HL-60/S4 treated with phorbol 12-myristate 13-acetate at 8.2 ng/mL for 4 days and 3 days (cell line): Measurements from ENCODE around the gene ADCK2.
"Not testable (repeated sequence)": the region's sequence is repeated elsewhere in the genome, so short reads cannot be mapped to it uniquely, and the experiment has no call there.

Experiments used
- in situ Hi-C: fragments of 300-500 bp; cut with MboI; formaldehyde crosslinking; loops from 2 replicates; pipeline ENCODE4 v1.15.0; 2022; ENCODE audit warnings: low sequenced_read_pairs

Gene ADCK2

DNA sequence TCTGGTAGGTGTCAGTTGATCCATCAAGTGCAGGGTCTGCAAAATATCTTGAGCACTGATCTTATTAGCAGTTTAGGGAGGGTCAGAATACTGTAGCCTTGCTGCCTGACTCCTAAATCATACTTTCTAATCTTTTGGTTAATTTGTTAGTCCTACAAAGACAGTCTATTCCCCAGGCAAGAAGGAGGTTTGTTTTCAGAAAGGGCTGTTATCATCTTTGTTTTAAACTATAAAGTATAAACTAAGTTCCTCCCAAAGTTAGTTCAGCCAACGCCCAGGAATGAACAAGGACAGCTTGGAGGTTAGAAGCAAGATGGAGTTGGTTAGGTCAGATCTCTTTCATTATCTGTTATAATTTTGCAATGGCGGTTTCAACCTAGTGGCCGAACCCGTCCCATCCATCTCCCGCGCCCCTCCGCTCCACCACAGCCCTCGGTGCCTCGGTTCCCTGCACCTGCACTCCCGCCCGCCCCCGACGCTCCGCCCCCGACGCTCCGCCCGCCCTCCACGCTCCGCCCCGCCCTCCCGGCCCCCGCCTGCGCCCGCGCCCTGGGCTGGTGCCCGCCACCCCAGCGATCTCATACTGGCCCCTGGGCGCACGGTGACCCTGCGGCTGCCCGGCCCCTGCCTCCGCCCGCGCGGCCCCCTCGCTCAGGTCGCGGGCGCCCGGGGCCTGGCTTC lies at the start of gene ADCK2:
ADCK2 (plus strand) TSS at position 564 of the 681 bp plus-strand sequence. CDS start 386 bp downstream, outside the sequence.
- in situ Hi-C loops = no loop called here

DNA sequence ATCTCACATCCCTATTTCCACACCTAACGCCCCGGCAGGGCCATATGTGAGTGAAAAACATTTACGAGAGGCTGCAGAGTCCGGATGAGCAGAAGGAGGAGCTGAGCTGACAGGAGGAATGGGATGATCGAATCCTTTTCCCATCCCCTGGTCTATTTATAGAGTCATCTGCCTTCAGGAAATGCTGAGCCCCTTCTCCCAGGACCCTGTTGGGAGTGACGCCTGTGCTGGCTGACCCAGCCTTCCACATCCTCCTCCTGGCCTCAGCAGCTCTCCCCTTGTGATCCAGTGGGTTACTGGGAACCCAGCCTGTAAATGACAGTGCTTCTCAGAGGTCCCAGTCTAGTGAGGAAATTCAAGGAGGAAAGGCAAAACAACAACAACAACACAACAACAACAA lies 48.8 kb upstream of the ADCK2 start:
- in situ Hi-C loops = no loop called here

- in situ Hi-C loops = no loop called here
Measured at GRCh38 chr7:140624392-140625191, 48.2 kb upstream of the ADCK2 start.

DNA sequence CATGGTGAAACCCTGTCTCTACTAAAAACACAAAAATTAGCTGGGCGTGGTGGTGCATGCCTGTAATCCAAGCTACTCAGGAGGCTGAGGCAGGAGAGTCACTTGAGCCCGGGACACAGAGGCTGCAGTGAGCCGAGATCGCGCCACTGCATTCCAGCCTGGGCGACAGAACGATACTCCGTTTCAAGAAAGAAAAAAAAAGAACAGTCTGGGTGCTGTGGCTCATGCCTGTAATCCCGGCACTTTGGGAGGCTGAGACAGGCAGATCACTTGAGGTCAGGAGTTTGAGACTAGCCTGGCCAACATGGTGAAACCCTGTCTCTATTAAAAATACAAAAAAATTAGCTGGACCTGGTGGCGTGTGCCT lies 47.6 kb upstream of the ADCK2 start:
- in situ Hi-C loops = not testable (repeated sequence)

DNA sequence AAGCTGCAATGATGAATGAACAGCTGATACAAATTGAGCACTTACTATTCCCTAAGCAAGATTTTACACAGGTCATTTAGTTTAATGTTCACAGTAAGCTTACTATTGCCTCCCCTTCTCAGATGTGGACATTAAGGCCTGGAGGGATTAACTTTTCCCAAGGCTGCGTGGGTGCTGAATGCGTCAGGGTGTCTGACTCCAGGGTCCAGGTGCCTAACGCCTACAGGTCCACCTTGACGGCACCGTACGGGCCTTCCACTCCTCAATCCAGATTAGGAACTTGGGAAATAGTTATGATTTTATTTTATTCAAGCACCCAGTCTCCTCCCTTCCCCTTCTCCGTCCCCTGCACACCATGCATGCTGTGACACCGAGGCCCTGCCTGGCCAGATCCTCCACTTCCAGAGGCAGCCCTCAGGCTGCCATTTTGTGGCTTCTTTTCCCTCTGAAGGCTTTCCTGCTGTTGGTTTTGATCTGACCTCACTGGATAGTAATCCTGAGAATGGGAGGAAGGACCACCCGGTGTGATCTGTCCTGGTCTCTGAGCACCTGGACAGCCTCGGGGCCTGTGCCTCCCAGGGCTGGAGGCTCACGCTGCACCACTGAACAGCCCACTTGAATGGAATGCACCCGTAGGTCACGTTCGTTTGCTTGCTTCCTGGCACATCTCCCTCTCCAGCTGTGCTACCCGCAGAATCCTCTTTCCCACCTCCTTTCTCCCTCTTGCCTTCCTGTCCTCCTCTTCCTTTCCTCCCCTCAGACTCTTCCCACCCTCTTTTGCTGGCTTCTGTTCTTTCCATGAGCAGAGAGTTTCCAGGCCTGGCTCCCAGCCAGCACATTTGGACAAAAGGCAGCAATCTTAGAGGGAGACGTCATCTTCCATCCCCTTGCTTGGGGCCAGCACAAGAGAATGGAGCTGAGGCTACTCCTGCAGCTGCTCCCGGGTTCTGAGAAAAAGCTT lies 46.6 kb upstream of the ADCK2 start:
- in situ Hi-C loops = no loop called here

- in situ Hi-C loops = no loop called here
Measured at GRCh38 chr7:140631021-140631420, 41.7 kb upstream of the ADCK2 start.

DNA sequence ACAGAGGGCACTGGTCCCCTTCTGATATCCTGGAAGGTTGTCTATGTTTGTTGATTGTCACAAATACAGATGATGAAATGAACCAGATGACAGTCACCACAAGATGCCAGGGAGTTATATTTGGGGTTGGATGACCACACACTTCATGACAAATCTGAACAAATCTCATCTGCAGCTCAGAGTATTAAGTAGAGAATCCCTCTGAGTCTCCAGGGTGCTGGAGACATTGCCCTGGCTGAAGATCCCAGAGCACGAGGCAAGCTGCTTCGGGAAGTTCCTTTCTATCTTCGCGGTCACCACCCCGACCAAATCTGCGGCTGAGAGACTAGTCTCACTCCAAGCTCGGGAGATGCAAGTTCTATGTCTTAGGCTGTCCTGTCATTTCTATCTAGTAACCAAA lies 41.1 kb upstream of the ADCK2 start:
- in situ Hi-C loops = no loop called here

DNA sequence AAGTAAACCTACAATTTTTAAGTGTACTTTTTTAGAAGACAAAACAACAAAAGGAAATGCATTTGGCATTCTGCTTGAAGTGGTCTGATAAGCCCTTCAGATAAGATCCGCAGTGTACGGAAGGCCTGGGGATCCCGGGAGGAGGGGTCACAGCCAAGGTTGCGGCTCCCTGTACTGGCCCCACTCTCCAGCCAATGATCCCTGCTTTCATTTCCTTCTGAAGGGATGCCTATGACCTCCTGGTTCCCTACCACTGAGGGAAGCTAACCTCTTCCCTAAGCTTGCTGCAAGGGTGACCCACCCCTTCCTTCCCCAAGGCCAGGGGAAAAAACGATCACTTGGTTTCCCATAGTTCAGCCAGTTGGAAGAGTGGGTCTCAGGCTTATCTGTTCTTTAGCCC lies 37.4 kb upstream of the ADCK2 start:
- in situ Hi-C loops = no loop called here

DNA sequence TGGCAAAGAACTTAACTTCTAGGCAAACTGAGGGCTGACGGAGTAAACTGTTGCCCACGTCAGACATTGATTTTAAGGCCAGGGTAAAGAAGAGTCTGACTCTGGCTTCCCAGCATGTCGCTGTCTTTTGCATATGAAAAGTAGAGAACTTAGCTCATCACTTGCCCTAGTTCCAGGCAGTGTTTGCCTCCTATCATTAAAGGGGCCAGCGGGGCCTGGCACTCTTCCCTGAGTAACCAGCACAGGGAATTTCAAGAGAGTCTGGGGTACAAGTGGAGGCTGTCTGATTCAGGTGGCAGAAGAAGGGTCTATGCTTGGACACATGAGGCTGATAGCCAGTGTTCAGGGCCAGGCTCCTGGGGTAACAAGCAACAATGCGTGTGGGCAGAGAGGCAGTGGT lies 36.9 kb upstream of the ADCK2 start:
- in situ Hi-C loops = no loop called here

- in situ Hi-C loops = no loop called here
Measured at GRCh38 chr7:140637400-140637799, 35.3 kb upstream of the ADCK2 start.

DNA sequence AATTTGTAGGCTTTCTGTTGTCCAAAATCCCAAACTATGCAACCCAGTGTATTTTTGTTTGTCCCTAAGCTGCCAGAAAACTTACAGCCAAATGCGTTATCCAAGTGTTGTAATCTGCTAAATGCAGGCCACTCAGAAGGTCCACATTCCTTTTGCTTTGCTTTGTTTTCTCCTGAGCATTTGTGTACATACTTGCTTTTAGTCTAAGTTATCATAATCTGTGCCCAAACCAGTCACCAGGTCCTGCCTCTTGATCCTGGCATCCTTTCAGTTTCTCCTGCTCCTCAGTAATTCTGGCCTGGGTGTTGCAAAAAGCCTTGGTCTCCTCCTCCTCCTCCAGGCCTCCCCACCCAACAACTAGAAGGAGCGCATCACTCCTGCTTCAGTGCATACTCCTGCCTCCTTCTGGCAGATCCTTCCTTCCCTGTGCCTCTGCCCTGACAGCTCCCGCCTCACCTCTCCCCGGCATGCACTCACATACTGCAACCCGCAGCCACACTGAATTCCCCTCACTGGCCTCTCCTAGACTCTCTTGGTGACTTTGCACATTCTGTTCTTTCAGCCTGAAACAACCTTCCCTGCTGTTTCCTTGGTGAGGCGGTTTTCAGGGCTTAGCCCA lies 34.5 kb upstream of the ADCK2 start:
- in situ Hi-C loops = no loop called here

- in situ Hi-C loops = no loop called here
Measured at GRCh38 chr7:140639366-140640053, 33.2 kb upstream of the ADCK2 start.

DNA sequence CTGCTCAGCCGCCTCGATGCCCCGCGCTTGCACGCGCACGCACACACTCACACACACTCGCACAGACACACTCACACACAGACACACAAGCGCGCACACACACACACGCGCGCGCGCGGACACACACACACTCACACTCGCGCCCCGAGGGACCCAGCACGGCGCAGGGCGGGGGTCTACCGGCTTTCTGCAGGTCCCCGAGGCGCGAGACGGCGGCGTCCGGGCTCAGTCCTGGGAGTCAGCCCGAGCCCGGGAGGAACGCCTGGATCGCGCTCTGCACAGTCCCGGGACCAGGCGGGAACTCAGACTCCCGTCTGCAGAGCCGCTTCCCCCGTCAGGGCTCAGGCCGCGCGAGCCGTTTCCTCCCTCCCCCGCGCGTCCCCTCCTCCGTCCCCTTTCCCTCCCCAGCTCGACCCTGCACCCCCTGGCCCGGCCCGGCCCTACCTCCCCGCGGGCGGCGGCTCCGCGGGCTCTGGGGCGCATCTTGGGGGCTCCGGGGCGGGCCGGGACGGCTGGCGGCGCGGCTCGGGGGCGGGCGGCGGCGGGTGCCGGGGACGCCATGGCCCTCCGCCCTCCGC lies 32.6 kb upstream of the ADCK2 start:
- in situ Hi-C loops = no loop called here

GRCh38 chr7:140640727-140641523 lies 31.8 kb upstream of the ADCK2 start, which contains the start of gene DENND2A:
TSS of gene DENND2A (minus strand) at chr7:140640813. CDS start at chr7:140602397, 38,416 bp downstream.
- in situ Hi-C loops = no loop called here

- in situ Hi-C loops = no loop called here
Measured at GRCh38 chr7:140641524-140642195, 31.1 kb upstream of the ADCK2 start.

GRCh38 chr7:140643416-140643815 lies 29.3 kb upstream of the ADCK2 start:
- in situ Hi-C loops = no loop called here

- in situ Hi-C loops = not testable (repeated sequence)
Measured at GRCh38 chr7:140644761-140645160, 28.0 kb upstream of the ADCK2 start.

DNA sequence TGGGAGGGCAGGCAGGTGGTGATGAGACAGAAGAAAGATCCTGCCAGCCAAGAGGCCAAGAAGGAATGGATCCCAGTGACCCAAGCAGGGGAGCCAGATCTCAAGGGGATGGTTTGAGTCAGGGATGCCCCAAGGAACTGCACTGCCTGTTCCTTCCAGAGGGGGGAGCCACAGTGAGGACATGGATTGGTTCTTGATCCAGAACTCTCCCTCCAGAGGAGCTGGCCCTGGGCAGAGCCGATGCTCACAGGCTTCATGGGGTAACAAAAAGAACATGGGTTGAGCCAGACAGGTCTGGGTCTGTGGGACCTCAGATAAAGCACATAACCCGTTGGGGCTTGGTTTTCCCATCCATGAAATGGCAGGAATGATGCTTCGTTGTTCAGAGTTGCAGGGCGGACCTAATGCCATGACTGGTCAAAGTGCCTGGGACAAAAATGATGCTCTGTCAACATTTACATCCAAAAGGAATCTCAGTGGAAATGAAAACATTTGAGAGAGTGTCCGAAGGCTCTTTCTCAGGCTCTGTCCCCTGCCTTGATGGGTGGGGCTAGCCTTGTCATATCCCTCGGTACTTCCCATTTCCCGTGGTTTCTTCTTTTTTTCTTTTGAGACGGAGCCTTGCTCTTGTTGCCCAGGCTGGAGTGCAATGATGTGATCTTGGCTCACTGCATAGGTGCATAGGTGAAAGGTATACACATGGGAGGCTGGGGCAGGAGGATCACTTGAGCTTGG lies 27.4 kb upstream of the ADCK2 start:
- in situ Hi-C loops = no loop called here
